Activated CD4-positive, alpha-beta memory T cell treated with anti-CD3 and anti-CD28 coated beads, Interleukin-2, amount 10 ng/mL, durations not matched to agents 7 days and 5 days (primary cell): Measurements from ENCODE around the gene HSD17B3. TPM values are rescaled to one million over a fixed set of nuclear protein-coding genes. Genes with fewer than 3 reads are reported as not detected.

ENCODE experiments used
- CTCF ChIA-PET: fragments of 350-600 bp; sonication (Branson Sonifier 250); formaldehyde crosslinking; loops from one replicate; lab custom pipeline; 2021; ENCODE audit warnings: antibody characterized with exemption, inconsistent platforms; lab: Charles Lee
- POLR2A ChIA-PET: fragments of 350-600 bp; sonication (Branson Sonifier 250); formaldehyde crosslinking; loops from one replicate; lab custom pipeline; 2021; ENCODE audit warnings: antibody characterized with exemption; lab: Charles Lee
- DNase-seq: peaks from one replicate; pipeline ENCODE4 v3.0.0-alpha.2; 2020
- H3K27ac Mint-ChIP-seq: one replicate; pipeline ENCODE4 v1.8.0; 2021; ENCODE audit warnings: mild to moderate bottlenecking, mixed read lengths
- H3K27me3 Mint-ChIP-seq: one replicate; pipeline ENCODE4 v1.8.0; 2021; ENCODE audit warnings: mixed read lengths
- H3K36me3 Mint-ChIP-seq: one replicate; pipeline ENCODE4 v1.8.0; 2021; ENCODE audit warnings: low read depth, mixed read lengths
- H3K4me1 Mint-ChIP-seq: one replicate; pipeline ENCODE4 v1.8.0; 2021; ENCODE audit warnings: mixed read lengths
- H3K4me3 Mint-ChIP-seq: one replicate; pipeline ENCODE4 v1.8.0; 2021; ENCODE audit warnings: mild to moderate bottlenecking, mixed read lengths
- H3K9me3 Mint-ChIP-seq: one replicate; pipeline ENCODE4 v1.8.0; 2021; ENCODE audit warnings: mixed read lengths
- total RNA-seq, 2 experiments: library from RNA; stranded (reverse); gene quantifications; one replicate each; pipeline ENCODE4 v1.2.3, GENCODE V29; 2021

HSD17B3 gene
- total RNA-seq, 2 experiments from 2014 or later: not detected

GRCh38 chr9:96217754-96218693 lies 84.0 kb downstream of the HSD17B3 start:
- Mint-ChIP-seq H3K27ac (no peak overlapping the region), H3K9me3 (no peaks in the 10 kb centered on the region), H3K4me1 (peaks cover 19% of the 10 kb centered on the region), H3K27me3 (peaks cover 66% of the 10 kb centered on the region), H3K36me3 (no peaks in the 10 kb centered on the region), H3K4me3 (peak overlapping the region; percentile 39)
- peak; percentile 73 for DNase-seq
- POLR2A ChIA-PET: interaction anchor here (0.9 to 2.4 kb wide), 3 partner anchors 16 to 1087 kb away, joined by 5 read pairs; partner anchors contain the start of gene ERCC6L2
- CTCF ChIA-PET: interaction anchor here (0.6 to 3.3 kb wide), 33 partner anchors 9 to 1537 kb away, joined by 3 to 13 read pairs (median 3); partner anchors contain the start of genes ERCC6L2 and FANCC

- Mint-ChIP-seq H3K9me3 (no peaks in the 10 kb centered on the region), H3K27ac (no peak overlapping the region), H3K27me3 (peaks cover 63% of the 10 kb centered on the region), H3K36me3 (no peaks in the 10 kb centered on the region), H3K4me3 (no peak overlapping the region), H3K4me1 (peaks cover 19% of the 10 kb centered on the region)
- ChIA-PET POLR2A (interaction anchor here (1.2 to 2.4 kb wide), 2 partner anchors 342 to 1086 kb away, joined by 5 read pairs; partner anchors contain the start of gene ERCC6L2), CTCF (interaction anchor here (0.6 to 3.3 kb wide), 33 partner anchors 9 to 1536 kb away, joined by 3 to 13 read pairs (median 3); partner anchors contain the start of genes ERCC6L2 and FANCC)
- DNase-seq: no peak
Observed at GRCh38 chr9:96217294-96217707, 84.7 kb downstream of the HSD17B3 start.

- H3K4me3 Mint-ChIP-seq: no peak overlapping the region
- H3K36me3 Mint-ChIP-seq: no peaks in the 10 kb centered on the region
- H3K27me3 Mint-ChIP-seq: peaks cover 57% of the 10 kb centered on the region
- CTCF ChIA-PET: interaction anchor here (0.6 to 3.3 kb wide), 5 partner anchors 8 to 341 kb away, joined by 3 to 9 read pairs (median 5); partner anchors contain the start of gene ERCC6L2
- peaks cover 19% of the 10 kb centered on the region for H3K4me1 Mint-ChIP-seq
- H3K27ac Mint-ChIP-seq: no peak overlapping the region
- DNase-seq: no peak
- H3K9me3 Mint-ChIP-seq: no peaks in the 10 kb centered on the region
- POLR2A ChIA-PET: interaction anchor here (1.2 to 2.4 kb wide), 2 partner anchors 341 to 1085 kb away, joined by 5 read pairs; partner anchors contain the start of gene ERCC6L2
Observed at GRCh38 chr9:96216583-96216982, 85.4 kb downstream of the HSD17B3 start.

GRCh38 chr9:96215841-96216240 lies 86.1 kb downstream of the HSD17B3 start:
- CTCF ChIA-PET: interaction anchor here (1.3 to 3.3 kb wide), 2 partner anchors 17 to 65 kb away, joined by 3 to 8 read pairs; no protein-coding TSS in a partner anchor
- H3K4me1 Mint-ChIP-seq: peaks cover 19% of the 10 kb centered on the region
- DNase-seq: no peak
- no peak overlapping the region for H3K4me3 Mint-ChIP-seq
- peaks cover 56% of the 10 kb centered on the region for H3K27me3 Mint-ChIP-seq
- no peaks in the 10 kb centered on the region for H3K36me3 Mint-ChIP-seq
- POLR2A ChIA-PET: no interaction called here
- H3K9me3 Mint-ChIP-seq: no peaks in the 10 kb centered on the region
- H3K27ac Mint-ChIP-seq: no peak overlapping the region

- no peak for DNase-seq
- CTCF ChIA-PET: interaction anchor here (1.3 kb wide), 1 partner anchor 64 kb away, joined by 3 read pairs; no protein-coding TSS in a partner anchor
- Mint-ChIP-seq H3K9me3 (no peaks in the 10 kb centered on the region), H3K27ac (no peak overlapping the region), H3K36me3 (no peaks in the 10 kb centered on the region), H3K4me3 (no peak overlapping the region), H3K27me3 (peaks cover 55% of the 10 kb centered on the region), H3K4me1 (peaks cover 16% of the 10 kb centered on the region)
- POLR2A ChIA-PET: no interaction called here
Observed at GRCh38 chr9:96214635-96215034, 87.3 kb downstream of the HSD17B3 start.

GRCh38 chr9:96209407-96210271 lies 92.3 kb downstream of the HSD17B3 start:
- ChIA-PET POLR2A (no interaction called here), CTCF (interaction anchor here (1.0 to 2.3 kb wide), 3 partner anchors 8 to 32 kb away, joined by 3 to 9 read pairs (median 3); no protein-coding TSS in a partner anchor)
- H3K36me3 Mint-ChIP-seq: no peaks in the 10 kb centered on the region
- DNase-seq: no peak
- peaks cover 24% of the 10 kb centered on the region for H3K27me3 Mint-ChIP-seq
- no peaks in the 10 kb centered on the region for H3K9me3 Mint-ChIP-seq
- H3K4me3 Mint-ChIP-seq: no peak overlapping the region
- no peaks in the 10 kb centered on the region for H3K4me1 Mint-ChIP-seq
- no peak overlapping the region for H3K27ac Mint-ChIP-seq

GRCh38 chr9:96206156-96206751 lies 95.7 kb downstream of the HSD17B3 start:
- DNase-seq: no peak
- Mint-ChIP-seq H3K4me3 (no peak overlapping the region), H3K9me3 (no peaks in the 10 kb centered on the region), H3K4me1 (no peaks in the 10 kb centered on the region), H3K27me3 (peaks cover 11% of the 10 kb centered on the region), H3K36me3 (no peaks in the 10 kb centered on the region), H3K27ac (no peak overlapping the region)
- POLR2A ChIA-PET: interaction anchor here (0.7 kb wide), 1 partner anchor 91 kb away, joined by 3 read pairs; no protein-coding TSS in a partner anchor
- CTCF ChIA-PET: no interaction called here

- H3K27ac Mint-ChIP-seq: no peak overlapping the region
- H3K9me3 Mint-ChIP-seq: no peaks in the 10 kb centered on the region
- H3K4me3 Mint-ChIP-seq: no peak overlapping the region
- H3K4me1 Mint-ChIP-seq: no peaks in the 10 kb centered on the region
- no peaks in the 10 kb centered on the region for H3K36me3 Mint-ChIP-seq
- H3K27me3 Mint-ChIP-seq: peaks cover 4% of the 10 kb centered on the region
- DNase-seq: no peak
- CTCF ChIA-PET: interaction anchor here (0.6 kb wide), 1 partner anchor 721 kb away, joined by 3 read pairs; no protein-coding TSS in a partner anchor
- POLR2A ChIA-PET: no interaction called here
Observed at GRCh38 chr9:96204853-96205252, 97.1 kb downstream of the HSD17B3 start.

GRCh38 chr9:96203867-96204501 lies 98.0 kb downstream of the HSD17B3 start:
- H3K4me1 Mint-ChIP-seq: no peaks in the 10 kb centered on the region
- ChIA-PET CTCF (no interaction called here), POLR2A (no interaction called here)
- H3K9me3 Mint-ChIP-seq: no peaks in the 10 kb centered on the region
- no peak overlapping the region for H3K27ac Mint-ChIP-seq
- no peak for DNase-seq
- no peak overlapping the region for H3K4me3 Mint-ChIP-seq
- H3K36me3 Mint-ChIP-seq: no peaks in the 10 kb centered on the region
- peaks cover 5% of the 10 kb centered on the region for H3K27me3 Mint-ChIP-seq

GRCh38 chr9:96202971-96203780 lies 98.8 kb downstream of the HSD17B3 start:
- no peaks in the 10 kb centered on the region for H3K9me3 Mint-ChIP-seq
- POLR2A ChIA-PET: no interaction called here
- no peak overlapping the region for H3K27ac Mint-ChIP-seq
- no peak overlapping the region for H3K4me3 Mint-ChIP-seq
- no peaks in the 10 kb centered on the region for H3K36me3 Mint-ChIP-seq
- no peaks in the 10 kb centered on the region for H3K4me1 Mint-ChIP-seq
- no peak for DNase-seq
- CTCF ChIA-PET: no interaction called here
- H3K27me3 Mint-ChIP-seq: peaks cover 7% of the 10 kb centered on the region

- no peak for DNase-seq
- POLR2A ChIA-PET: no interaction called here
- no peaks in the 10 kb centered on the region for H3K4me1 Mint-ChIP-seq
- no peaks in the 10 kb centered on the region for H3K9me3 Mint-ChIP-seq
- no peaks in the 10 kb centered on the region for H3K36me3 Mint-ChIP-seq
- H3K27ac Mint-ChIP-seq: no peak overlapping the region
- H3K4me3 Mint-ChIP-seq: no peak overlapping the region
- CTCF ChIA-PET: no interaction called here
- H3K27me3 Mint-ChIP-seq: peaks cover 12% of the 10 kb centered on the region
Observed at GRCh38 chr9:96201140-96201539, 100.8 kb downstream of the HSD17B3 start.
